Lower lobe of right lung (tissue), 2 donors: ENCODE measurements around the gene KIRREL3. TPM values are rescaled to one million over a fixed set of nuclear protein-coding genes. Genes with fewer than 3 reads are reported as not detected.

Experiments used
- ATAC-seq, 2 donors: fragments of 200-7000 bp; cut with Tn5 transposase; one replicate each; pipeline ENCODE4 v1.9.1; 2020 to 2022; ENCODE audit warnings: mild to moderate bottlenecking in 2 of 2, moderate library complexity in 2 of 2
- DNase-seq: peaks from one replicate; pipeline ENCODE4 v3.0.0-alpha.2; 2020
- H3K27ac ChIP-seq: fragments of 200-600 bp; one replicate; pipeline ENCODE4 v1.8.0; 2022
- H3K27me3 ChIP-seq: fragments of 200-600 bp; one replicate; pipeline ENCODE4 v1.8.0; 2022; ENCODE audit warnings: low read depth
- H3K36me3 ChIP-seq: fragments of 200-600 bp; one replicate; pipeline ENCODE4 v1.8.0; 2022; ENCODE audit warnings: mild to moderate bottlenecking
- H3K4me1 ChIP-seq: fragments of 200-600 bp; one replicate; pipeline ENCODE4 v1.8.0; 2022
- H3K4me3 ChIP-seq: fragments of 200-600 bp; one replicate; pipeline ENCODE4 v1.8.0; 2022; ENCODE audit warnings: mild to moderate bottlenecking
- H3K9me3 ChIP-seq: fragments of 200-600 bp; one replicate; pipeline ENCODE4 v1.8.0; 2022
- intact Hi-C: fragments of 100-400 bp; cut with DNase I; formaldehyde crosslinking; loops from one replicate; pipeline ENCODE4 v1.11.0; 2022
- total RNA-seq: library from RNA; stranded (reverse); fragmentation: NEBNext Ultra II Directional; extraction: Animal tissue kit (Norgen Biotek cat#: 25700); gene quantifications from one replicate; pipeline ENCODE4 v1.2.1, GENCODE V29; 2021
- TF ChIP-seq, protein P1 (sequence below): fragments of 200-600 bp; IDR thresholded peaks from one replicate; pipeline ENCODE4 v1.8.0; 2022; ENCODE audit warnings: antibody characterized with exemption, mild to moderate bottlenecking
- donor health status: DM: no; HTN: yes; CAD: no; lungs with severe emphysema.

KIRREL3 gene
- total RNA-seq, 1 donor from 2014 or later, result 0.15 TPM

DNA sequence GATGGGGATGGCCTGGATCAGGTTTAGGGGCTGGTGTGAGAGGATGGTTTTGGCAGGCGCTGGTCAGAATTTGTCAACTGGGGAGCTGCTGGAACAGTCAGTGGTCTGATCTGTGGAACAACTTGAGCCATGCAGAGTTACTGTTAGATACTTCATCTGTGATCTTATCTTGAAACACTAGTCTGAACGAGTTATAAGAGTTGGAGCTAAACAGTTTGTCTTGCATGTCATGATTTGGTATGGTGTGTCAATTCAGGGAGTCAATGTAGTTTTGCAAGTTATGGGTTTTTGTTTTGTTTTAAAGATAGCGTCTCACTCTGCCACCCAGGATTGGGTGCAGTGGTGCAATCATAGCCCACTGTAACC lies 591.0 kb downstream of the KIRREL3 start:
- Histone ChIP-seq H3K36me3 (peaks cover 42% of the 10 kb centered on the region), H3K4me3 (no peak overlapping the region), H3K27ac (peak overlapping the region; percentile 34), H3K9me3 (no peaks in the 10 kb centered on the region), H3K4me1 (peaks cover 28% of the 10 kb centered on the region), H3K27me3 (no peaks in the 10 kb centered on the region)
- ATAC-seq (no peak), DNase-seq (no peak)
- TF ChIP-seq, protein P1, sequence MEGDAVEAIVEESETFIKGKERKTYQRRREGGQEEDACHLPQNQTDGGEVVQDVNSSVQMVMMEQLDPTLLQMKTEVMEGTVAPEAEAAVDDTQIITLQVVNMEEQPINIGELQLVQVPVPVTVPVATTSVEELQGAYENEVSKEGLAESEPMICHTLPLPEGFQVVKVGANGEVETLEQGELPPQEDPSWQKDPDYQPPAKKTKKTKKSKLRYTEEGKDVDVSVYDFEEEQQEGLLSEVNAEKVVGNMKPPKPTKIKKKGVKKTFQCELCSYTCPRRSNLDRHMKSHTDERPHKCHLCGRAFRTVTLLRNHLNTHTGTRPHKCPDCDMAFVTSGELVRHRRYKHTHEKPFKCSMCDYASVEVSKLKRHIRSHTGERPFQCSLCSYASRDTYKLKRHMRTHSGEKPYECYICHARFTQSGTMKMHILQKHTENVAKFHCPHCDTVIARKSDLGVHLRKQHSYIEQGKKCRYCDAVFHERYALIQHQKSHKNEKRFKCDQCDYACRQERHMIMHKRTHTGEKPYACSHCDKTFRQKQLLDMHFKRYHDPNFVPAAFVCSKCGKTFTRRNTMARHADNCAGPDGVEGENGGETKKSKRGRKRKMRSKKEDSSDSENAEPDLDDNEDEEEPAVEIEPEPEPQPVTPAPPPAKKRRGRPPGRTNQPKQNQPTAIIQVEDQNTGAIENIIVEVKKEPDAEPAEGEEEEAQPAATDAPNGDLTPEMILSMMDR, result no peak
- intact Hi-C loops, result no loop called here

DNA sequence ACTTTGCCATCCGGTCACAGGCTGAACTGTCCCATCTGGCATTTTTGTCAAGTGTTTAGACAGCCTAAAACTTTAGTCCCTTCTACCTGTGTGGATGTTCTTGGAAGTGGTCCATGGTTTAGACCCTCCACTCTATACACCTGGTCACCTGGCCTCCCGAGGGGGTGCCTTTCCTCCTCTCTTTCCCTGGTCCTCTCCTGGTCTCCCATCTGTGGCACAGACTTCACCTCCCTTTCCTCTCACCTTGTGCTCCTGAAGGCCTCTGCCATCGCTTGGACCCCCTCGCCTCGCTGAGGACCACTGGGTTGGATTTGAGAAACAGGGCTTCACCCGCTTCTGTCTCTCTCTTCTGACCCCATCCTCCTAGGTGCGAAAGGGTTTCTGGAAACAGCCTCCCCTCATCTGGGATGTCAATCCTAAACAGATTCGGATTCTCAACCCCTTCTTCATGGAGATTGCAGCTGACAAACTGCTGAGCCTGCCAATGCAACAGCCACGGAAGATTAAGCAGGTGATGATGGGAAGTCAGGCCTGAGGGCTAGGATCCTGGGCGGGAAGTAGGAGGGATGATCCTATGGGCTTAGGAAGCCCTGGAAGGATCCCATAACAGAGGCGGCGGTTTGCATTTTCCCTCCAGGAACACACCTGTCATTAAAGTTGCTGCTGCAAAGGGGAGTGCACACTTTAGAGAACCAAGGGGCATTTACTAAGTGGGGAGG lies 591.5 kb downstream of the KIRREL3 start:
- H3K4me1 ChIP-seq, result peaks cover 23% of the 10 kb centered on the region
- DNase-seq (no peak), ATAC-seq (no peak)
- no peaks in the 10 kb centered on the region for H3K9me3 ChIP-seq
- H3K27me3 ChIP-seq, result no peaks in the 10 kb centered on the region
- H3K27ac ChIP-seq, result no peak overlapping the region
- TF ChIP-seq, protein P1, result no peak
- no peak overlapping the region for H3K4me3 ChIP-seq
- H3K36me3 ChIP-seq, result peaks cover 42% of the 10 kb centered on the region
- intact Hi-C loops, result no loop called here

DNA sequence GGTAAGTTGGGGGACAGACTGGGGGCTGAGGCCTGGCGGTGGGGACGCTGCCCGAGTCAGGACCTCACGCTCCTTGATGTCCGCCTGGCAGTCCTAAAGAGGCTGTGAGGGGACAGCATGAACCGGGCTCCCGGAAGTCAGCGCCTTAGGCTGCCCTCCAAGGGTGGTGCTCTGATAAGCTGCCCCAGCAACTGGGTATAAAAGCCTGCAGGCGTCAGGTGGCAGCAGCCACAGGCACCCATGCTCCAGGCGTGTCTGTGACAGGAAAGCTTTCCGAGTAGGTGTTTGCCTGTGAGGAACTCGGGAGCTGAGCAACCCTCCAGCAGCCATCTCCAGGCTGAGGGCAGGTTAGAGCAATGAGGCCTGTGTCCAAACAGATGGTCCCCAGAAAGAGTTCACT lies 592.1 kb downstream of the KIRREL3 start:
- intact Hi-C loops, result no loop called here
- H3K27me3 ChIP-seq, result no peaks in the 10 kb centered on the region
- TF ChIP-seq, protein P1, result no peak
- ATAC-seq (no peak), DNase-seq (no peak)
- H3K9me3 ChIP-seq, result no peaks in the 10 kb centered on the region
- H3K27ac ChIP-seq, result no peak overlapping the region
- H3K4me3 ChIP-seq, result no peak overlapping the region
- peaks cover 38% of the 10 kb centered on the region for H3K36me3 ChIP-seq
- H3K4me1 ChIP-seq, result peaks cover 20% of the 10 kb centered on the region

DNA sequence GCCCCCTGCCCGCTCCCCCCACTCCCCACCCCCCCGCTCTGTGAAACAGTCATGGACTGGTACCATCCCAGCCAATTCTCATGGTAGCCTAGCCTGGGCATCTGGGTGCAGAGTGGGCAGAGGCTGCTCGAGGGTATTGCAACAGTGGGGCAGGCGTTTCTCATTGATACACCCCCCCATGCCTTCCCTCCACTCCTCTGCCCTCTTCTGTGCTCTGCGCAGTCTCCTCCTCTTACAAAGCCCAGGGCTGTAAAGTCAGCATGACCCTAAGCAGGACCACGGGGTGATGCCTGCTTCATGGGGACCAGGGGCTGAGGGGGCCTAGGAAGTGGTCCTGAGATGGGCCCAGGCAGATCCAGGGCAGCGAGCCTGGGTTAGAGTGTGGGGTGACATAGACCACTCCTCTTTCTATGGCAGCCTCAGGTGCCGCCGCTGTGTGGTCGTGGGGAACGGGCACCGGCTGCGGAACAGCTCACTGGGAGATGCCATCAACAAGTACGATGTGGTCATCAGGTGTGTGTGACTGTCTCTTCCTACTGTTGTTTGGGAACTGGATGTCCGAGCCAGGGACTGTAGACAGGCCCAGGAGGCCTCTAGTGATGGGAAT lies 592.8 kb downstream of the KIRREL3 start:
- no peaks in the 10 kb centered on the region for H3K27me3 ChIP-seq
- peaks cover 33% of the 10 kb centered on the region for H3K36me3 ChIP-seq
- H3K4me1 ChIP-seq, result peaks cover 20% of the 10 kb centered on the region
- ATAC-seq (no peak), DNase-seq (no peak)
- no peak overlapping the region for H3K4me3 ChIP-seq
- no peaks in the 10 kb centered on the region for H3K9me3 ChIP-seq
- intact Hi-C loops, result no loop called here
- H3K27ac ChIP-seq, result no peak overlapping the region
- TF ChIP-seq, protein P1, result no peak

DNA sequence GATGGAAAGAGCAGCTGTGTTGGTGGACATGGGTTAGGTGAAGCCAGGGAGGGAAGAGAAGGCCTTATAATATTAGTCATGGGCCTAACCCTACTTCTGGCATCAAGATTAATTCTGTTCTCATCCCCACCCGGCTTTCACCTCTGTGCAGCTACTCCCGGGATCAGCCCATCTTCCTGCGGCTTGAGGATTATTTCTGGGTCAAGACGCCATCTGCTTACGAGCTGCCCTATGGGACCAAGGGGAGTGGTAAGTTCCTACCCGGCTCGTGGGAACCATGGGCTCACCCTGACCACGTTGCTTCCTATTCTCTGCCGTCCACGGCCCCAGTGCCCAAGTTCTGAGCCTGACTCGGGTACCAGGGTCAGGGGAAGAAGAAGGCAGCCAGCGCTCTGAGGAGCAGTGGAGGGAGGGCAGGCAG lies 593.5 kb downstream of the KIRREL3 start:
- intact Hi-C loops, result no loop called here
- DNase-seq (no peak), ATAC-seq (no peak)
- H3K4me3 ChIP-seq, result no peak overlapping the region
- TF ChIP-seq, protein P1, result no peak
- no peaks in the 10 kb centered on the region for H3K27me3 ChIP-seq
- peaks cover 20% of the 10 kb centered on the region for H3K4me1 ChIP-seq
- H3K36me3 ChIP-seq, result peaks cover 33% of the 10 kb centered on the region
- H3K27ac ChIP-seq, result no peak overlapping the region
- no peaks in the 10 kb centered on the region for H3K9me3 ChIP-seq
